Ramos (cell line): ENCODE data around the gene MSTN.

ENCODE experiments used
- in situ Hi-C: fragments of 300-500 bp; cut with MboI; formaldehyde crosslinking; loops from one replicate; pipeline ENCODE4 v1.14.3; 2022; ENCODE audit warnings: low sequenced_read_pairs; ENCODE audit not compliant: unreplicated experiment

The MSTN gene

DNA sequence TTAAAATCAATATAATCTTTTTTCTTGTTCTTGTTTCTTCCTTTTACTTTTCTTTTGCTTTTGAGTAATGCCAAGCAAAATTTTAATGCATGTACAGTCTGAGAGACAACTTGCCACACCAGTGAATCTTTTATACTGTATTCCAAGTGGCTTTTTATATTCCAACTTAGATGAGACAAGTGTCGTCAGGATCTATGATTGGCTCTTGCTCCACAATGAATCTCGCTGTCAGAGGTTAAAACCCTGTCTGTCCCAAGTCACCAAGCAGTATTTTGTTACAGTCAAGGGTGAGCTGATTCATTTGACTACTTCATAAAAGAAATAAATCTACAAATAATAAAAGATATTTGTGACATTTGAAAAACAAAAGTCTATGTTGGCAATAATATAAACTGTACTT, at the start of gene MSTN:
TSS of gene MSTN (minus strand) at position 129 of the 400 bp plus-strand sequence. CDS start 133 bp downstream, outside the sequence.
- in situ Hi-C loops, result loop anchor here (25.0 kb wide), 1 partner anchor 300 kb away; the partner anchor contains the start of gene OSGEPL1

GRCh38 chr2:190111166-190111565, 48.6 kb upstream of the MSTN start:
- in situ Hi-C loops, result no loop called here

GRCh38 chr2:190110699-190111098, 48.2 kb upstream of the MSTN start:
- in situ Hi-C loops, result no loop called here

- in situ Hi-C loops, result no loop called here
Measured at GRCh38 chr2:190110131-190110530, 47.6 kb upstream of the MSTN start.

DNA sequence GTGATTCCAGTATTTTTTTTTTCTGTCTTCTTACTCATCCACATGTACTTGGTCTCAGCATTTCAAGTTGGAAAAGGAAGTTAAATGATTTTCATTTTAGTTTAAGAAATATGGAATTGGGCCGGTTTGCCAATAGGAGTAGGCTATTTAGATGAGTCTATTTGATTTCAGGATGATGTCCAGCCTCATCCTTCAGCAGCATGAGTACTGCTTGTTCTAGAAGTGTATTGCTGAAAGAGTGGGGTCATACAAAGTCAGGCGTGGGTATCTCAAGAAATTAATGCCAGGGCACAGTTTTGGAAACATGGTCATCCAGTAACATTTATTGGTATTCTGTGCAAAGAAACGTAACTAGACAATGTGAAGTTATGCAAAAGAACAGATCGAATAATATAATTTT, 44.9 kb upstream of the MSTN start:
- in situ Hi-C loops, result no loop called here

GRCh38 chr2:190106783-190107182, 44.3 kb upstream of the MSTN start:
- in situ Hi-C loops, result no loop called here

GRCh38 chr2:190105554-190105953, 43.0 kb upstream of the MSTN start:
- in situ Hi-C loops, result no loop called here

DNA sequence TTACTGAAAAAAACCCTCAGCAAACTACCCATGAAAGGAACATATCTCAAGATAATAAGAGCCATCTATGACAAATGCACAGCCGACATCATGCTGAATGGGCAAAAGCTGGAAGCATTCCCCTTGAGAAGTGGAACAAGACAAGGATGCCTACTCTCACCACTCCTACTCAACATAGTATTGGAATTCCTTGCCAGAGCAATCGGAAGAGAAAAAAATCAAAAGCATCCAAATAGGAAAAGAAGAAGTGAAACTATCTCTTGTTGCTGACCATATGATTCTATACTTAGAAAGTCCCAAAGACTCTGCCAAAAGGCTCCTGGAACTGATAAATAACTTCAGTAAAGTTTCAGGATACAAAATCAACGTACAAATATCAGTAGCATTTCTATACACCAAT, 40.6 kb upstream of the MSTN start:
- in situ Hi-C loops, result no loop called here

- in situ Hi-C loops, result loop anchor here (25.0 kb wide), 2 partner anchors 412 to 587 kb away; no protein-coding TSS in a partner anchor
Measured at GRCh38 chr2:190099890-190100697, 37.6 kb upstream of the MSTN start.

DNA sequence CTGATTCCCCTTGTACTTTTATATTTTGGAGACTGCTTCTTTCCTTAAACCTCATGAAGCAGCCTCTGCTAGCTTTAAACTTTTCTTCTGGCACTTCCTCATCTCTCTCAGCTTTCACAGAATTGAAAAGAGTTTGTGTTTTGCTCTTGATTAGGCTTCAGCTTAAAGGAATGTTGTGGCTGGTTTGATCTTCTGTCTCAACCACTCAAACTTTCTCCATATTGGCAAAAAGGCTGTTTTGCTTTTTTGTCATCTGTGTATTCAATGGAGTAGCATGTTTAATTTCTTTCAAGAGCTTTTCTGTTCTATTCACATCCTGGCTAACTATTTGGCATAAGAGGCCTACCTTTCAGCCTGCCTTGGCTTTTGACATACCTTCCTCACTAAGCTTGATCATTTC, 36.3 kb upstream of the MSTN start:
- in situ Hi-C loops, result loop anchor here (25.0 kb wide), 2 partner anchors 413 to 588 kb away; no protein-coding TSS in a partner anchor

DNA sequence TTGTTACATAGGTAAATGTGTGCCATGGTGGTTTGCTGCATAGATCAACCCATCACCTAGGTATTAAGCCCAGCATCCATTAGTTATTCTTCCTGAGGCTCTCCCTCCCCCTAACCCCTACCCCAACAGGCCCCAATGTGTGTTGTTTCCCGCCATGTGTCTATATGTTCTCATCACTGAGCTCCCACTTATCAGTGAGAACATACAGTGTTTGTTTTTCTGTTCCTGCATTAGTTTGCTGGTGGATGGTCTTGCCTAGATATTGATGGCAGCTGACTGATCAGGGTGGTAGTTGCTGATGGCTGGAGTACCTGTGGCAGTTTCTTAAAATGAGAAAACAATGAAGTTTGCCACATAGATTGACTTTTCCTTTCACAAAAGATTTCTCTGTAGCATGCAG, 34.6 kb upstream of the MSTN start:
- in situ Hi-C loops, result loop anchor here (25.0 kb wide), 2 partner anchors 415 to 590 kb away; no protein-coding TSS in a partner anchor

- in situ Hi-C loops, result loop anchor here (25.0 kb wide), 2 partner anchors 418 to 593 kb away; no protein-coding TSS in a partner anchor
Measured at GRCh38 chr2:190094316-190094871, 31.9 kb upstream of the MSTN start.

GRCh38 chr2:190093793-190094192, 31.3 kb upstream of the MSTN start:
- in situ Hi-C loops, result loop anchor here (25.0 kb wide), 2 partner anchors 419 to 594 kb away; no protein-coding TSS in a partner anchor

DNA sequence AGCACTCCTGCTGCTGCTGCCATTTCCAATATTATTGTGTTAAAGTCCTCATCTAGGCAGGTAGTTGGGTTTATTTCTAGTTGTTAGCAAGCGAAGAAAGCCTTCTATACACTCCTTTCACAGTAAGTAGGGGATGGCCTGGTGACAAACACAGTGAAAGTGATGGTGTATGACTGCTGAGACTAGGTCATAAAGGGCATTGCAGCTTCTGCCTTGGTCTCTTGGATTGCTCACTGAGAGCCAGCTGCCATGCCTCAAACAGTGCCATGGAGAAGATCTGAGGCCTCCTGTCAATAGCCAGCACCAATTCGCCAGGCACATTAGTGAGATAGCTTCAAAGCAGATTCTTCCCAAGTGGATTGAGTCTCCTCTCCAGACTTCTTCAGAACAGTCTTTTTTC, 27.6 kb upstream of the MSTN start:
- in situ Hi-C loops, result loop anchor here (25.0 kb wide), 2 partner anchors 422 to 597 kb away; no protein-coding TSS in a partner anchor

DNA sequence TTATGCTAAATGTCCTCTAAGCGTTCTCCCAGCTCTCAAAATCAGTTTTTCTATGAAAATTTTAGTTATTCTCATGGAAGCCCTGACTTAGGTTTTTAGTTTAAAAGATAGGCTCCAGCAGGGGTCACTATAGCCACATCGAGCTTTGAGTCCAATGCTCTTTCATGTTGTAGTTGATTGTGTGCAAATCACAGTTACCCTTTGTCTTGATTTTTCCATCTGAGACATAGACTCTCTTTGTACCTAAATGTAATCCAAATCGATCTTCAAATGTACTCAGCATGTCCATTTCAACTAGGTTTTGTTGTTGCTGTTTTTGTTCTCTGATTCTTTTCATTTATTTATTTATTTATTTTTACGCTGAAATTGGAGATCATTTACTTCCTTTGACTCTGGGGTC, 26.4 kb upstream of the MSTN start:
- in situ Hi-C loops, result loop anchor here (10.0 to 25.0 kb wide), 3 partner anchors 286 to 598 kb away; no protein-coding TSS in a partner anchor

GRCh38 chr2:190084704-190085103, 22.2 kb upstream of the MSTN start:
- in situ Hi-C loops, result loop anchor here (10.0 to 25.0 kb wide), 3 partner anchors 290 to 603 kb away; no protein-coding TSS in a partner anchor

DNA sequence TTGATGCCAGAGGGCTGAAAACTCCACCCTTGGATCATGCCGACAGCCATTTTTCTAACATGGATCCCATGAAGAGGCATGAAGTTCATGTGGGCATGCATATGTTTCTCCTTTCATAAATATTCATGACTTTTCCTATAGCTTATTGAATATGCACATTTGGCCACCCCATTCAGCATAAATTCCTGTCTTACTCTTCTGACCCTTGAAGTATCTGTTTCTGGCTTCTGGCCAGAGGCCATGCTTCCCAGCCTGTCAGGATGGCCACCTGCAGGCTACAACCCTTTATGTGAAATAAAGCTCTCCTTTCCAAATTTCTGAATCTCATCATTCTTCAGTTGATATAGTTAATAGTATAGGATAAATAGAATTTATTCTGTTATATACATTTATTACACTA, 19.6 kb upstream of the MSTN start:
- in situ Hi-C loops, result loop anchor here (10.0 to 25.0 kb wide), 3 partner anchors 293 to 605 kb away; no protein-coding TSS in a partner anchor

- in situ Hi-C loops, result loop anchor here (10.0 to 25.0 kb wide), 3 partner anchors 294 to 607 kb away; no protein-coding TSS in a partner anchor
Measured at GRCh38 chr2:190080527-190081049, 18.1 kb upstream of the MSTN start.

DNA sequence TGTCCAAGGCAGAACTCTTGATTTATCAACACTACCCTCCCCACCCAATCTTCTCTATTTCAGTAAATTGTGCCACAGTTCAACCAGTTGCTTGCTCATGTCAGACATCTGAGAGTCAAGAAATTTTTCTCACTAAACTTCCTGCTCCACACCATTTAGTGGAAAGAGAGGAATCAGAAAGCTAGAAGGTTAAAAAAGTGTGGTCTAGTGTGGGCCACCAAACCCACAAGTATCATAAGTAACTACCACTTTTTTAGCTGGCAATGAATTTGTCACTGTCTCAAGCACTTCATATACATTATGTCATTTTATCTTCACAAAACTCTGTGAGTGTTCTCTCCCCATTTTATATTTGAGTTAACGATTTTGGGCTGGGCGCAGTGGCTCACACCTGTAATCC, 16.6 kb upstream of the MSTN start:
- in situ Hi-C loops, result loop anchor here (25.0 kb wide), 2 partner anchors 433 to 608 kb away; no protein-coding TSS in a partner anchor

DNA sequence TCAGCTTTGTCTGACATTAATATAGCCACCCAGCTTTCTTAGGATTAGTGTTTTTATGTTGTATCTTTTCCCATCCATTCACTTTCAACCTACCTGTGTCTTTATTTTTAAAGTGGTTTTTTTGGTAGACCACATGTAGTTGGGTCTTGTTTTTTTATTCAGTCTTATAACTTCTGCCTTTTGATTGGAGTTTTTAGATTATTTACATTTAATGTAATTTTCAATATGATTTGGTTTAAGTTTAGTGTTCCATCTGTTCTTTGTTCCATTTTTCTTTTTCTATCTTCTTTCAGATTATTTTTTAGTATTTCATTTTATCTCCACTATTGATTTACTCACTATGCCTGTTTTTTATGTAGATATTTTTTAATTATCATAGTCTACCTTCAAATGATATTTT, 13.1 kb upstream of the MSTN start:
- in situ Hi-C loops, result loop anchor here (25.0 kb wide), 2 partner anchors 437 to 612 kb away; no protein-coding TSS in a partner anchor
